Naive B cell (primary cell): ENCODE data around the gene NDUFB5. TPM values are rescaled to one million over a fixed set of nuclear protein-coding genes. Genes with fewer than 3 reads are reported as not detected.
A peak's percentile ranks its signal among the peaks of the same experiment; 100 is the strongest.

Experiments used
- ATAC-seq, 2 donors: fragments of 150-1000 bp; cut with Tn5 transposase; 2 replicates each; pipeline ENCODE4 v1.10.0; 2021; ENCODE audit warnings: low read depth in 2 of 2, mild to moderate bottlenecking in 2 of 2, moderate library complexity in 2 of 2
- DNase-seq: peaks from one replicate; pipeline ENCODE4 v3.0.0; 2022
- H3K27ac Mint-ChIP-seq, 6 donors: one replicate each; pipeline ENCODE4 v1.8.0; 2020 to 2022; ENCODE audit warnings: mild to moderate bottlenecking in 6 of 6, mixed read lengths in 6 of 6, moderate library complexity in 5 of 6, inconsistent platforms in 2 of 6
- H3K27me3 Mint-ChIP-seq, 3 donors: one replicate each; pipeline ENCODE4 v1.8.0; 2021 to 2022; ENCODE audit warnings: mixed read lengths in 3 of 3, mild to moderate bottlenecking in 1 of 3
- H3K36me3 Mint-ChIP-seq, 2 donors: one replicate each; pipeline ENCODE4 v1.8.0; 2020 to 2022; ENCODE audit warnings: mixed read lengths in 2 of 2, inconsistent platforms in 1 of 2, mild to moderate bottlenecking in 1 of 2
- H3K4me1 Mint-ChIP-seq, 3 donors: one replicate each; pipeline ENCODE4 v1.8.0; 2020 to 2022; ENCODE audit warnings: mixed read lengths in 3 of 3, inconsistent platforms in 1 of 3, mild to moderate bottlenecking in 1 of 3, moderate library complexity in 1 of 3
- H3K4me3 Mint-ChIP-seq, 8 donors: one replicate each; pipeline ENCODE4 v1.8.0; 2020 to 2022; ENCODE audit warnings: mild to moderate bottlenecking in 8 of 8, mixed read lengths in 8 of 8, moderate library complexity in 8 of 8, inconsistent platforms in 2 of 8
- H3K9me3 Mint-ChIP-seq, 7 donors: one replicate each; pipeline ENCODE4 v1.8.0; 2020 to 2022; ENCODE audit warnings: mixed read lengths in 7 of 7, mild to moderate bottlenecking in 5 of 7, inconsistent platforms in 2 of 7, moderate library complexity in 1 of 7
- polyA plus RNA-seq, 6 donors: library from polyadenylated mRNA; unstranded; fragments of 300-500 nt; fragmentation: Illumina TruSeq; gene quantifications; one replicate each; pipeline ENCODE4 v1.2.3, GENCODE V29; 2021; ENCODE audit warnings: low read depth in 6 of 6

NDUFB5 gene
- polyA plus RNA-seq, 6 donors from 2014 or later = 52.3 to 102 (median 77.4) TPM

DNA sequence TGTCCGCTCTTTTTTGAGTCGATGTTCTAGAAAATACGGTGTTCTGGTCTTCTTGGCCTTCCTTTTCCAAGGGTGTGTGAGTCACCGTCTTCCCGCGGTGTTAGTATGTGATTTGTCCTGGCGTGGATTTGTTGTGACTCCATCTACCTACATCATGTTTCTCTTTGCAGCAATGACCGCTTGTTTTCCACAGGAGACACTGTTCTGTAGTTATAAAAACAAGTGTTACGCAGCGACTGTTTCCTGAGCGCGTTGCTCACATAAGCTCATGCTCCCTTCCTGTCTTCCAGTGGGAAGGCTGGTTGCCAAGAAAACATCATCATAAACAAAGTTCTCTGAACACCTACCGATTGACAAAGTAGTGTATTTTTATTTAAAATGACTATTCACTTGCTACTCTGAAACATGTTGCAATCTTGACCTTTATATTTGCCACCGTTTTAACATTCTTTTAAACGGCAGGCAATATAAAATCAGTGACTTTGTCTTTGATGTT, 67.2 kb downstream of the NDUFB5 start:
- no peaks in the 10 kb centered on the region for H3K27me3 Mint-ChIP-seq
- peaks cover 10 to 25% (median 19%) of the 10 kb centered on the region in 3 donors for H3K4me1 Mint-ChIP-seq
- H3K27ac Mint-ChIP-seq = no peak overlapping the region
- no peaks in the 10 kb centered on the region for H3K36me3 Mint-ChIP-seq
- no peak for ATAC-seq
- H3K4me3 Mint-ChIP-seq = no peak overlapping the region
- no peaks in the 10 kb centered on the region for H3K9me3 Mint-ChIP-seq
- no peak for DNase-seq

DNA sequence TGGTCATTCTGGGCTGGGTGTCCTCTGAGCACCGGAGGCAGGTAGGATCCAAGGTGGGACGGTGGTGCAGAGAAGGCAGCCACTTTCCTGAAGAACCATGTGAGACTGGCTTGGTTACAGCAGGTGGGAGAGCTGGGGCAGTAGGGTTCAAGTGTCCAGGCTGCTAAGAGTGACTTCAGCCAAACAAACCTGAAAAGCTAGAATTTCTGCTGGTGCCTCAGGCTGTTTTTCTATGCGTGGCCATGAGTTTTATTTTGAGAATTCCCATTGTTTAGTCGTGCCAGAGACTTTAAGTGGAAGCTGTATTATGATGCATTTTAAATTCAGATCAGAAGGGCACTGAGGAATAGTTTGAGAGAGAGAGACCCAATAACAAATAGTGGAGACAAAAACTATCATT, 68.3 kb downstream of the NDUFB5 start:
- no peaks in the 10 kb centered on the region for H3K27me3 Mint-ChIP-seq
- H3K9me3 Mint-ChIP-seq = no peaks in the 10 kb centered on the region
- no peak overlapping the region for H3K27ac Mint-ChIP-seq
- ATAC-seq = no peak
- no peaks in the 10 kb centered on the region for H3K36me3 Mint-ChIP-seq
- H3K4me1 Mint-ChIP-seq = peaks cover 10 to 25% (median 17%) of the 10 kb centered on the region in 3 donors
- no peak overlapping the region for H3K4me3 Mint-ChIP-seq
- DNase-seq = no peak

DNA sequence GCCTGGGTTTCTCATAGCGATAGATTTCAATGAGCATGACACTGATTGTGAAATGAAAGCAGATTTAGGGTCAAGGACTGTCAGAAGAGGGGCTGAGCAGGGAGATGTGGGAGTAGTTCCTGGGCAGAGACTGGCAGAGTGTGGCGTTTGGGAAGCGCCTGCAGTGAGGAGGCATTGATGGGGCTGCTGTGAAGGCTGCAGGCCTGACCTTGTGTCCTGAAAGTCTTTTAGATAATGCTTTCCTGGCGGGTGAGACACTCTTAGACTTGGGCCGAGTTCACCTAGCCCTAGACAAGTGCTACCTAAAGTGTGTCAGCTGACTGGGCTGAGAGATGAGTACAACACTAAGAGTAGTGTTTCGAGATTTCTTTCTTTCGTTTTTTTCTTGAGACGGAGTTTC, 68.9 kb downstream of the NDUFB5 start:
- DNase-seq (no peak), ATAC-seq (no peak)
- no peaks in the 10 kb centered on the region for H3K9me3 Mint-ChIP-seq
- H3K27me3 Mint-ChIP-seq = no peaks in the 10 kb centered on the region
- peaks cover 10 to 25% (median 14%) of the 10 kb centered on the region in 3 donors for H3K4me1 Mint-ChIP-seq
- H3K27ac Mint-ChIP-seq = peak overlapping the region in 1 of 6 donors; percentile 2
- no peak overlapping the region for H3K4me3 Mint-ChIP-seq
- H3K36me3 Mint-ChIP-seq = no peaks in the 10 kb centered on the region

DNA sequence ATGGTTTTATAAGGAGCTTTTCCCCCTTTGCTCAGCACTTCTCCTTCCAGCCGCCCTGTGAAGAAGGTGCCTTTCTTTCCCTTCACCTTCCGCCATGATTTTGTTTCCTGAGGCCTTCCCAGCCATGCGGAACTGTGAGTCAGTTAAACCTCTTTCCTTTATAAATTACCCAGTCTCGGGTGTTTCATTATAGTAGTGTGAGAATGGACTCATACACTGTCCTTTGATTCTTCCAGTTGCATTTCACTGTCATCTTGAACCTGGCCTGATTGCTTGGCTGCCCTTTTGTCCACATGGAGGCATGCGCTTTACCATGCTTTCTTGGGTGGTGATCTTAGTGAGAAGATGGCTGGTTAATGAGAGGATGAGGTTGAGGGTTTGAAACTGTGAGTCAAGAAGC, 71.5 kb downstream of the NDUFB5 start:
- no peak overlapping the region for H3K4me3 Mint-ChIP-seq
- H3K36me3 Mint-ChIP-seq = peaks cover 0 to 2% of the 10 kb centered on the region in 2 donors
- no peak for ATAC-seq
- peaks cover 3 to 11% (median 4%) of the 10 kb centered on the region in 3 donors for H3K4me1 Mint-ChIP-seq
- no peaks in the 10 kb centered on the region for H3K27me3 Mint-ChIP-seq
- H3K27ac Mint-ChIP-seq = no peak overlapping the region
- no peak for DNase-seq
- H3K9me3 Mint-ChIP-seq = no peaks in the 10 kb centered on the region

Other genes starting within 250 kb of the NDUFB5 start
- 10 to 100 TPM; 12.9 to 53.9 (median 44.7) TPM for gene GNB4, start 153.3 kb upstream of the NDUFB5 start, polyA plus RNA-seq
- 10 to 100 TPM; 26.9 to 48.6 (median 31.8) TPM for gene ACTL6A, start 41.9 kb upstream of the NDUFB5 start, polyA plus RNA-seq
- gene MRPL47, start 156 bp upstream of the NDUFB5 start, polyA plus RNA-seq = 10 to 100 TPM; 33.0 to 51.2 (median 45.7) TPM
- gene USP13, start 48.2 kb downstream of the NDUFB5 start, polyA plus RNA-seq = 10 to 100 TPM in 2 of 6 donors, 1 to 10 TPM in 4; 4.9 to 18.5 (median 8.3) TPM